SK-N-SH treated with all-trans-retinoic acid at 6 μM for 48 hours (cell line): ENCODE data around the gene GRIK1.

Source experiments
- ATAC-seq: fragments of 200-7000 bp; cut with Tn5 transposase; 3 replicates; pipeline ENCODE4 v1.9.1; 2020; ENCODE audit warnings: mild to moderate bottlenecking, moderate library complexity
- ARNTL ChIP-seq: fragments of 450-650 bp; formaldehyde crosslinking; IDR thresholded peaks from 2 replicates; pipeline ENCODE4 v1.5.0; 2020; ENCODE audit warnings: low read depth, mild to moderate bottlenecking, moderate library complexity, borderline replicate concordance
- BACH2 ChIP-seq: fragments of 250-450 bp; sonication (Bioruptor Pico); IDR thresholded peaks from 2 replicates; pipeline ENCODE4 v1.9.0; 2021; ENCODE audit warnings: mild to moderate bottlenecking, borderline replicate concordance
- CSDC2 ChIP-seq: fragments of 250-450 bp; sonication (Bioruptor Pico); IDR thresholded peaks from 2 replicates; pipeline ENCODE4 v1.5.0; 2020; ENCODE audit warnings: mild to moderate bottlenecking, moderate library complexity
- ESRRG ChIP-seq: fragments of 250-450 bp; sonication (Bioruptor Pico); IDR thresholded peaks from 2 replicates; pipeline ENCODE4 v1.6.1; 2021; ENCODE audit warnings: mild to moderate bottlenecking
- GLIS3 ChIP-seq: fragments of 250-450 bp; sonication (Bioruptor Pico); IDR thresholded peaks from 2 replicates; pipeline ENCODE4 v1.5.0; 2020; ENCODE audit warnings: mild to moderate bottlenecking, moderate library complexity
- ISL1 ChIP-seq: fragments of 250-450 bp; sonication (Bioruptor Pico); IDR thresholded peaks from 2 replicates; pipeline ENCODE4 v2.1.2; 2022; ENCODE audit warnings: mild to moderate bottlenecking, moderate library complexity
- PATZ1 ChIP-seq: fragments of 250-450 bp; sonication (Bioruptor Pico); IDR thresholded peaks from 2 replicates; pipeline ENCODE4 v1.8.0; 2020; ENCODE audit warnings: mild to moderate bottlenecking, moderate library complexity, borderline replicate concordance
- POU6F1 ChIP-seq: fragments of 250-450 bp; sonication (Bioruptor Pico); IDR thresholded peaks from 2 replicates; pipeline ENCODE4 v1.8.0; 2021; ENCODE audit warnings: low read depth, mild to moderate bottlenecking, moderate library complexity, borderline replicate concordance
- PPARA ChIP-seq: fragments of 250-450 bp; sonication (Bioruptor Pico); IDR thresholded peaks from 2 replicates; pipeline ENCODE4 v1.5.0; 2020; ENCODE audit warnings: mild to moderate bottlenecking, borderline replicate concordance
- RARB ChIP-seq: fragments of 250-450 bp; sonication (Bioruptor Pico); IDR thresholded peaks from 2 replicates; pipeline ENCODE4 v1.8.0; 2021; ENCODE audit warnings: mild to moderate bottlenecking, moderate library complexity
- SNAI2 ChIP-seq: fragments of 250-450 bp; sonication (Bioruptor Pico); IDR thresholded peaks from 2 replicates; pipeline ENCODE4 v1.5.0; 2020; ENCODE audit warnings: mild to moderate bottlenecking, moderate library complexity
- TCF4 ChIP-seq: fragments of 250-450 bp; sonication (Bioruptor Pico); IDR thresholded peaks from 2 replicates; pipeline ENCODE4 v1.8.0; 2021; ENCODE audit warnings: mild to moderate bottlenecking, moderate library complexity, borderline replicate concordance
- TOX ChIP-seq: fragments of 250-450 bp; sonication (Bioruptor Pico); IDR thresholded peaks from 2 replicates; pipeline ENCODE4 v1.8.0; 2021; ENCODE audit warnings: mild to moderate bottlenecking, moderate library complexity, borderline replicate concordance
- ZC3H10 ChIP-seq: fragments of 250-450 bp; sonication (Bioruptor Pico); IDR thresholded peaks from 2 replicates; pipeline ENCODE4 v1.5.1; 2021; ENCODE audit warnings: mild to moderate bottlenecking, moderate library complexity
- ZFP3 ChIP-seq: fragments of 250-450 bp; sonication (Bioruptor Pico); IDR thresholded peaks from 2 replicates; pipeline ENCODE4 v1.5.0; 2020; ENCODE audit warnings: mild to moderate bottlenecking, moderate library complexity
- ZFP30 ChIP-seq: fragments of 450-650 bp; formaldehyde crosslinking; IDR thresholded peaks from 2 replicates; pipeline ENCODE4 v1.5.0; 2022; ENCODE audit warnings: mild to moderate bottlenecking, moderate library complexity
- ZNF565 ChIP-seq: fragments of 450-650 bp; formaldehyde crosslinking; conservative IDR thresholded peaks from 2 replicates; pipeline ENCODE4 v1.5.0; 2020; ENCODE audit warnings: low read depth, mild to moderate bottlenecking, moderate library complexity
- ZNF70 ChIP-seq: fragments of 450-650 bp; formaldehyde crosslinking; IDR thresholded peaks from 2 replicates; pipeline ENCODE4 v1.5.0; 2020; ENCODE audit warnings: mild to moderate bottlenecking, moderate library complexity
- ZNF8 ChIP-seq: fragments of 450-650 bp; formaldehyde crosslinking; IDR thresholded peaks from 2 replicates; pipeline ENCODE4 v1.5.0; 2020; ENCODE audit warnings: mild to moderate bottlenecking, moderate library complexity
- TF ChIP-seq, protein P1 (sequence below): fragments of 250-450 bp; sonication (Bioruptor Pico); IDR thresholded peaks from 2 replicates; pipeline ENCODE4 v1.5.0; 2020; ENCODE audit warnings: mild to moderate bottlenecking, moderate library complexity
- TF ChIP-seq, protein P2 (sequence below): fragments of 250-450 bp; sonication (Bioruptor Pico); IDR thresholded peaks from 2 replicates; pipeline ENCODE4 v1.5.1; 2021; ENCODE audit warnings: mild to moderate bottlenecking, moderate library complexity

The GRIK1 gene

GRCh38 chr21:29520171-29520570 lies 419.6 kb downstream of the GRIK1 start:
- no peak for ATAC-seq
- TF ChIP-seq TOX (CRISPR knock-in tag) (no peak), ZNF565 (CRISPR knock-in tag) (no peak), CSDC2 (CRISPR knock-in tag) (no peak), TCF4 (CRISPR knock-in tag) (no peak), POU6F1 (no peak), ZC3H10 (CRISPR knock-in tag) (no peak), ESRRG (CRISPR knock-in tag) (no peak), ISL1 (CRISPR knock-in tag) (no peak), RARB (CRISPR knock-in tag) (no peak), ZFP30 (CRISPR knock-in tag) (no peak), ZFP3 (no peak), PATZ1 (CRISPR knock-in tag) (no peak), ZNF8 (CRISPR knock-in tag) (no peak), ARNTL (CRISPR knock-in tag) (no peak), PPARA (CRISPR knock-in tag) (no peak)
- TF ChIP-seq, protein P1, sequence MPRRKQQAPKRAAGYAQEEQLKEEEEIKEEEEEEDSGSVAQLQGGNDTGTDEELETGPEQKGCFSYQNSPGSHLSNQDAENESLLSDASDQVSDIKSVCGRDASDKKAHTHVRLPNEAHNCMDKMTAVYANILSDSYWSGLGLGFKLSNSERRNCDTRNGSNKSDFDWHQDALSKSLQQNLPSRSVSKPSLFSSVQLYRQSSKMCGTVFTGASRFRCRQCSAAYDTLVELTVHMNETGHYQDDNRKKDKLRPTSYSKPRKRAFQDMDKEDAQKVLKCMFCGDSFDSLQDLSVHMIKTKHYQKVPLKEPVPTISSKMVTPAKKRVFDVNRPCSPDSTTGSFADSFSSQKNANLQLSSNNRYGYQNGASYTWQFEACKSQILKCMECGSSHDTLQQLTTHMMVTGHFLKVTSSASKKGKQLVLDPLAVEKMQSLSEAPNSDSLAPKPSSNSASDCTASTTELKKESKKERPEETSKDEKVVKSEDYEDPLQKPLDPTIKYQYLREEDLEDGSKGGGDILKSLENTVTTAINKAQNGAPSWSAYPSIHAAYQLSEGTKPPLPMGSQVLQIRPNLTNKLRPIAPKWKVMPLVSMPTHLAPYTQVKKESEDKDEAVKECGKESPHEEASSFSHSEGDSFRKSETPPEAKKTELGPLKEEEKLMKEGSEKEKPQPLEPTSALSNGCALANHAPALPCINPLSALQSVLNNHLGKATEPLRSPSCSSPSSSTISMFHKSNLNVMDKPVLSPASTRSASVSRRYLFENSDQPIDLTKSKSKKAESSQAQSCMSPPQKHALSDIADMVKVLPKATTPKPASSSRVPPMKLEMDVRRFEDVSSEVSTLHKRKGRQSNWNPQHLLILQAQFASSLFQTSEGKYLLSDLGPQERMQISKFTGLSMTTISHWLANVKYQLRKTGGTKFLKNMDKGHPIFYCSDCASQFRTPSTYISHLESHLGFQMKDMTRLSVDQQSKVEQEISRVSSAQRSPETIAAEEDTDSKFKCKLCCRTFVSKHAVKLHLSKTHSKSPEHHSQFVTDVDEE (CRISPR knock-in tag) = no peak
- TF ChIP-seq, protein P2, sequence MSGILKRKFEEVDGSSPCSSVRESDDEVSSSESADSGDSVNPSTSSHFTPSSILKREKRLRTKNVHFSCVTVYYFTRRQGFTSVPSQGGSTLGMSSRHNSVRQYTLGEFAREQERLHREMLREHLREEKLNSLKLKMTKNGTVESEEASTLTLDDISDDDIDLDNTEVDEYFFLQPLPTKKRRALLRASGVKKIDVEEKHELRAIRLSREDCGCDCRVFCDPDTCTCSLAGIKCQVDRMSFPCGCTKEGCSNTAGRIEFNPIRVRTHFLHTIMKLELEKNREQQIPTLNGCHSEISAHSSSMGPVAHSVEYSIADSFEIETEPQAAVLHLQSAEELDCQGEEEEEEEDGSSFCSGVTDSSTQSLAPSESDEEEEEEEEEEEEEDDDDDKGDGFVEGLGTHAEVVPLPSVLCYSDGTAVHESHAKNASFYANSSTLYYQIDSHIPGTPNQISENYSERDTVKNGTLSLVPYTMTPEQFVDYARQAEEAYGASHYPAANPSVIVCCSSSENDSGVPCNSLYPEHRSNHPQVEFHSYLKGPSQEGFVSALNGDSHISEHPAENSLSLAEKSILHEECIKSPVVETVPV = no peak

DNA sequence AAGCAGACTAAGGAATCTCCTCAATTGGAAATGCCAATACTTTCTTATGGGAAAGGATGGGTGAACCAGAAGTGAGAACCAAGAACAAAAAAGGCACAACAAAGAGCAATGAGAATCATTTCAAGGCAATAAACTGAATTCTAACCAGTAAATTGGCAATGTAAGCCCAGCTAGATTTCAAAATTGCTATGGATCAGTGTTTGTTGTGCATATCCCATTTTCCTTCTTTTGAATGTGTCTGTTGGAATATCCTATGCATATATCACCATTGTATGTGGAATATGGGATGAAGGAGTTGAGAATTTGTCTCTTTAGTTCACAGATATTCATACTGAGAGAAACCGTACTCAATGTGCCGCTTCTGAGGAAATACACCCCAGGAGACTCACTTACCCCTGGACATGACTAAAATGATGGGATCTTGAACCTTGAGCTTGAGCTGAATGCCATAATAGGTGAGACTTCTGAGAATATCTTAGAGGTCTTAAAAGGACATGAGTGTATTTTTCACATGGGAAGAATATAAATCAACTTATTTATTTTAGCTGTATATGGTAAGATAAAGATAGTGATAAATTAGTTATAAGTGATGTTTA lies 425.0 kb downstream of the GRIK1 start:
- ATAC-seq = no peak
- TF ChIP-seq CSDC2 (CRISPR knock-in tag) = no peak
- TF ChIP-seq, all 23 proteins: peak for 0

GRCh38 chr21:29513535-29513934 lies 426.3 kb downstream of the GRIK1 start:
- no peak for ATAC-seq
- TF ChIP-seq CSDC2 (CRISPR knock-in tag) = no peak
- TF ChIP-seq TCF4 (CRISPR knock-in tag) = no peak
- TF ChIP-seq SNAI2 (CRISPR knock-in tag) = no peak
- TF ChIP-seq, all 23 proteins: peak for 0

GRCh38 chr21:29511096-29511495 lies 428.7 kb downstream of the GRIK1 start:
- no peak for ATAC-seq
- no peak for TF ChIP-seq GLIS3 (CRISPR knock-in tag)
- TF ChIP-seq ZNF8 (CRISPR knock-in tag) = no peak
- no peak for TF ChIP-seq PPARA (CRISPR knock-in tag)
- TF ChIP-seq ZNF70 (CRISPR knock-in tag) = no peak
- no peak for TF ChIP-seq CSDC2 (CRISPR knock-in tag)
- TF ChIP-seq ZC3H10 (CRISPR knock-in tag) = no peak
- TF ChIP-seq PATZ1 (CRISPR knock-in tag) = no peak
- TF ChIP-seq RARB (CRISPR knock-in tag) = no peak
- TF ChIP-seq BACH2 (CRISPR knock-in tag) = no peak
- TF ChIP-seq, protein P2 = no peak
- TF ChIP-seq POU6F1 = no peak
- no peak for TF ChIP-seq ARNTL (CRISPR knock-in tag)
- no peak for TF ChIP-seq ZNF565 (CRISPR knock-in tag)
